Transverse colon (tissue), 4 donors: ENCODE results near the gene STXBP2.

Experiments used
- CTCF ChIP-seq, 5 experiments: fragments of 200-600 bp in 3 of 5; fragments of 450-650 bp in 2 of 5; sonication (generic) in 3 of 5; IDR thresholded peaks; 1 replicate in 2 of 5; 2 replicates in 3 of 5; pipeline ENCODE4 v1.5.1; 2016 to 2017; ENCODE audit warnings: antibody characterized with exemption in 5 of 5, inconsistent platforms in 3 of 5, mild to moderate bottlenecking in 2 of 5, moderate library complexity in 1 of 5
- EP300 ChIP-seq: sonication (generic); formaldehyde crosslinking; IDR thresholded peaks from one replicate; pipeline ENCODE4 v1.6.1; 2017; ENCODE audit warnings: antibody characterized with exemption, low read depth
- POLR2A ChIP-seq: fragments of 450-650 bp; IDR thresholded peaks from one replicate; pipeline ENCODE4 v1.6.1; 2016; ENCODE audit warnings: antibody characterized with exemption, mild to moderate bottlenecking, moderate library complexity
- POLR2AphosphoS5 ChIP-seq, 3 donors: sonication (generic); formaldehyde crosslinking; IDR thresholded peaks; one replicate each; pipeline ENCODE4 v1.6.1; 2016; ENCODE audit warnings: antibody characterized with exemption in 3 of 3

- no peak for TF ChIP-seq POLR2A
- no peak for TF ChIP-seq CTCF (IDR thresholded peaks at IDR 0.05)
- TF ChIP-seq EP300 = no peak
- TF ChIP-seq POLR2AphosphoS5 (IDR thresholded peaks at IDR 0.05) = no peak
Measured at GRCh38 chr19:7617735-7618134, 19.2 kb upstream of the STXBP2 start.
